ENCODE results near the gene NES.

- TF ChIP-seq, protein P1, sequence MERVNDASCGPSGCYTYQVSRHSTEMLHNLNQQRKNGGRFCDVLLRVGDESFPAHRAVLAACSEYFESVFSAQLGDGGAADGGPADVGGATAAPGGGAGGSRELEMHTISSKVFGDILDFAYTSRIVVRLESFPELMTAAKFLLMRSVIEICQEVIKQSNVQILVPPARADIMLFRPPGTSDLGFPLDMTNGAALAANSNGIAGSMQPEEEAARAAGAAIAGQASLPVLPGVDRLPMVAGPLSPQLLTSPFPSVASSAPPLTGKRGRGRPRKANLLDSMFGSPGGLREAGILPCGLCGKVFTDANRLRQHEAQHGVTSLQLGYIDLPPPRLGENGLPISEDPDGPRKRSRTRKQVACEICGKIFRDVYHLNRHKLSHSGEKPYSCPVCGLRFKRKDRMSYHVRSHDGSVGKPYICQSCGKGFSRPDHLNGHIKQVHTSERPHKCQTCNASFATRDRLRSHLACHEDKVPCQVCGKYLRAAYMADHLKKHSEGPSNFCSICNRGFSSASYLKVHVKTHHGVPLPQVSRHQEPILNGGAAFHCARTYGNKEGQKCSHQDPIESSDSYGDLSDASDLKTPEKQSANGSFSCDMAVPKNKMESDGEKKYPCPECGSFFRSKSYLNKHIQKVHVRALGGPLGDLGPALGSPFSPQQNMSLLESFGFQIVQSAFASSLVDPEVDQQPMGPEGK (CRISPR knock-in tag; IDR thresholded peaks at IDR 0.05; ENCODE audit: borderline replicate concordance): no peak
- TF ChIP-seq ZNF70 (CRISPR knock-in tag; IDR thresholded peaks at IDR 0.05) (no peak), TCF4 (CRISPR knock-in tag; IDR thresholded peaks at IDR 0.05; ENCODE audit: borderline replicate concordance) (no peak), GLIS3 (CRISPR knock-in tag; IDR thresholded peaks at IDR 0.05) (no peak), ZNF565 (CRISPR knock-in tag; conservative IDR thresholded peaks at IDR 0.05; ENCODE audit: low read depth) (no peak), OSR1 (CRISPR knock-in tag; IDR thresholded peaks at IDR 0.05) (no peak), ZC3H10 (CRISPR knock-in tag; IDR thresholded peaks at IDR 0.05) (no peak), ZNF8 (CRISPR knock-in tag; IDR thresholded peaks at IDR 0.05) (no peak), SNAI2 (CRISPR knock-in tag; IDR thresholded peaks at IDR 0.05) (no peak), POU6F1 (CRISPR knock-in tag; IDR thresholded peaks at IDR 0.05; ENCODE audit: borderline replicate concordance, low read depth) (no peak), PPARA (CRISPR knock-in tag; IDR thresholded peaks at IDR 0.05; ENCODE audit: borderline replicate concordance) (no peak)
Observed at GRCh38 chr1:156646738-156647211, 30.4 kb downstream of the NES start.
